ENCODE results near the gene HDGFL1.

The HDGFL1 gene

DNA sequence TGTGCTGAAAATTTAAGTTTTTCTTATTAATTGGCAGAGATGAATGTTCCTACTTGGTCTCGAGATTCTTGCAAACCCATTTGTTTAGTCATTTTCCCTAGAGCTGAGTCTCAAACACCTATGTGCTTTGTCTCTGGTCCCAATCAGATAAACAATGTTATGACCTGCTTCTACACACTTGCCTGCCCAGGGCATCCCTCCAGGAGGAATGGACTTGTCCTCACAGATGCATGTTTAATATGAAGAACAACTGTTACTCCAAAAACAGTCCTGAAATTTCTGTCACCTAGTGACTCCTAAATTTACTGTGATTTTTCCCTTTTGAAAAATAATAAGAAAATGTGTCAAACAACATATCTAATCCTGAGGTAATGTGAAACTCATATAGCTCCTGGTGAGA, 43.7 kb downstream of the HDGFL1 start:
- H3K9me3 Mint-ChIP-seq: peaks cover 4% of the 10 kb centered on the region
- H3K27ac Mint-ChIP-seq: no peak overlapping the region
- H3K4me3 Mint-ChIP-seq: no peak overlapping the region
- H3K36me3 Mint-ChIP-seq: no peaks in the 10 kb centered on the region
- no peaks in the 10 kb centered on the region for H3K4me1 Mint-ChIP-seq
- ATAC-seq: no peak
- no peaks in the 10 kb centered on the region for H3K27me3 Mint-ChIP-seq

- no peak overlapping the region for H3K4me3 Mint-ChIP-seq
- no peak overlapping the region for H3K27ac Mint-ChIP-seq
- ATAC-seq: no peak
- H3K9me3 Mint-ChIP-seq: peaks cover 8% of the 10 kb centered on the region
- H3K4me1 Mint-ChIP-seq: no peaks in the 10 kb centered on the region
- no peaks in the 10 kb centered on the region for H3K27me3 Mint-ChIP-seq
- H3K36me3 Mint-ChIP-seq: no peaks in the 10 kb centered on the region
Measured at GRCh38 chr6:22613695-22614094, 44.3 kb downstream of the HDGFL1 start.

GRCh38 chr6:22614547-22614946, 45.2 kb downstream of the HDGFL1 start:
- Mint-ChIP-seq H3K9me3 (peaks cover 9% of the 10 kb centered on the region), H3K36me3 (no peaks in the 10 kb centered on the region), H3K27me3 (no peaks in the 10 kb centered on the region), H3K27ac (no peak overlapping the region), H3K4me1 (no peaks in the 10 kb centered on the region), H3K4me3 (no peak overlapping the region)
- no peak for ATAC-seq

DNA sequence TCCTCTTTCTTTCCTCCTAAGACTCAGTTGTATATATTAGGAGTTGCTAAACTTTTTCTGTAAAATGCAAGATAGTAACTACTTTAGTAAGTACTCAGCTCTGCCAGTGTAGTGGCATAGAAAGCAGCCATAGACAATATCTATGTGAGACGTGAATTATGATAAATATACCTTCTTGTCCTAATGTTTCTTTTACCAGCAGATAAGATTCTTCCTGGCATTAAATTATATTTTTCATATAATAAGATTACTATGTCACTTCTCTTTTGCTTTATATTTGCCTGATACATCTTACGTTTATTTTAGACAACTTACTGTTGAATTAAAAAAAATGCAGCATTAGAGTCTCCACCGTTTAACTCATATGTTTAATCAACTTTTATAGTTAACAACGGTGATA, 51.7 kb downstream of the HDGFL1 start:
- H3K4me1 Mint-ChIP-seq: no peaks in the 10 kb centered on the region
- H3K27ac Mint-ChIP-seq: no peak overlapping the region
- H3K27me3 Mint-ChIP-seq: no peaks in the 10 kb centered on the region
- H3K4me3 Mint-ChIP-seq: no peak overlapping the region
- ATAC-seq: no peak
- H3K36me3 Mint-ChIP-seq: no peaks in the 10 kb centered on the region
- H3K9me3 Mint-ChIP-seq: peaks cover 9% of the 10 kb centered on the region
